ENCODE measurements around the gene CACNA1C. TPM values are rescaled to one million over a fixed set of nuclear protein-coding genes. Genes with fewer than 3 reads are reported as not detected.

Gene CACNA1C
- total RNA-seq, 2 donors from 2014 or later: 0.06 TPM; not detected in 1

GRCh38 chr12:2172491-2173214 lies 119.9 kb downstream of the CACNA1C start:
- Mint-ChIP-seq H3K4me1 (ENCODE audit: low read depth in 2 of 2) (no peaks in the 10 kb centered on the region), H3K9me3 (peaks cover 4% of the 10 kb centered on the region), H3K36me3 (peaks cover 3% of the 10 kb centered on the region), H3K27me3 (peaks cover 9 to 37% of the 10 kb centered on the region in 2 donors), H3K27ac (no peak overlapping the region), H3K4me3 (no peak overlapping the region)
- DNase-seq (ENCODE audit: low spot score) (no peak), ATAC-seq (no peak)

DNA sequence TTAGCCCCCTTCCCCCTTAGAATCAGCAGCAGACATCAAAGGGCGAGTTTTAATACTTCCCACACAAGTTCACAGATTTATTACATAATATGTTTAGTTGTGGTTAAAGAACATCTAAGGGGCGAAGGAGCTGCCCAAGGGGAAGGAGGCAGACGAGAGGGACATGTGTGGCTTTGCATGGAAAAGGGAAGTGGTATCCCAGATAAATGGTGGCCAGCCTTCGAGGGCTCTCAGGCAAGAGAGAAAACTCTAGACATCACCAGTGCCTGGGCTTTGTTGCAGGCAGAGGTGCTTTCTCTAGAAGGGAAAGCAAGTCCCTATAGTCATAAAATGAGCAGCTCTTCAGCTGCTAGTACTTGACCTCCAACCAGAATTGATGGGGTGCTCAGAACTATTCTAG lies 121.2 kb downstream of the CACNA1C start:
- H3K27ac Mint-ChIP-seq: no peak overlapping the region

DNA sequence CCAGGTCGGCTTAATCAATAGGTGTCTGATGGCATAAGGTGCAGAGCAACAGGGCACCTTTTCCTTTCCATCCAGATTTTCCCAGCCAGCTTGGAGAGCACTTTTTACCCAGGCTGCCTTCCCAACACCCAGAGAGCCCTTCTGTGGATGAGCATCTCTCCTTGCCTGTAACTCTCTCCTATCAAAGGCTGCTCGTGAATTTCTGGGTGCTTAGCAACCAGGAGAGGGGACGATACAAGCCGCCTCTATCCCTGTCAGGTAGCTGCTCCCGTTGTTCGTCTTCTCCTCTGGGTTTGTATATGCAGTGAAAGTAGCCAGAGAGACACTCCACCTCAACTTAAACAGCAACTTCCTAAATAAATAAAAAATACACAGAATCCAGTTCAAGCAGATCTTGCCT lies 124.2 kb downstream of the CACNA1C start:
- Mint-ChIP-seq H3K9me3 (no peaks in the 10 kb centered on the region), H3K36me3 (no peaks in the 10 kb centered on the region), H3K27me3 (peaks cover 19 to 49% of the 10 kb centered on the region in 2 donors), H3K27ac (no peak overlapping the region), H3K4me3 (no peak overlapping the region), H3K4me1 (ENCODE audit: low read depth in 2 of 2) (no peaks in the 10 kb centered on the region)
- DNase-seq (ENCODE audit: low spot score): no peak
- ATAC-seq: no peak

More for the DNA sequence above, 121.2 kb downstream of the CACNA1C start:
- Mint-ChIP-seq H3K4me1 (ENCODE audit: low read depth in 2 of 2) (no peaks in the 10 kb centered on the region), H3K4me3 (no peak overlapping the region), H3K9me3 (no peaks in the 10 kb centered on the region), H3K27me3 (peaks cover 12 to 42% of the 10 kb centered on the region in 2 donors), H3K36me3 (no peaks in the 10 kb centered on the region)
- no peak for ATAC-seq
- no peak for DNase-seq (ENCODE audit: low spot score)

- no peak overlapping the region for H3K27ac Mint-ChIP-seq
- no peaks in the 10 kb centered on the region for H3K36me3 Mint-ChIP-seq
- ATAC-seq: no peak
- H3K4me3 Mint-ChIP-seq: no peak overlapping the region
- no peaks in the 10 kb centered on the region for H3K4me1 Mint-ChIP-seq (ENCODE audit: low read depth in 2 of 2)
- peaks cover 19 to 43% of the 10 kb centered on the region in 2 donors for H3K27me3 Mint-ChIP-seq
- no peak for DNase-seq (ENCODE audit: low spot score)
- H3K9me3 Mint-ChIP-seq: no peaks in the 10 kb centered on the region
Observed at GRCh38 chr12:2177751-2178150, 125.0 kb downstream of the CACNA1C start.

DNA sequence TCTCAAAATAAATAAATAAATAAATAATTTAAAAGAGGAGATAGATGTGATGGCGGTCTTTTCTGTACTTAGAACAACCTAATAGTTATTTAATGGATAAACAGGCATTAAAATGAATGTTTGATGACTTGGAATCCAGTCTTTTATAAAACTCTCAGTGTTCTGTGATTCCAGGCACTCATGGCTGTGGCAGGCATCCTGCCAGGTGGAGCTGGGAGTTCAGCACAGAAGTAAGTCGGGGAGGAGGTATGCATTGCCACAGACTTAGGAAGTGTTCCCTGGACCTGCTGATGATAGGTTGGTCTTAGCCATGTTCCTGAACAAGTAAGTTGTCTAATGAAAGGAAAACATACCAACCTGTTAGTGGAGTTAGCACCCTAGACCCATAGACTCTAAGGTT lies 126.3 kb downstream of the CACNA1C start:
- no peak overlapping the region for H3K27ac Mint-ChIP-seq
- no peak for ATAC-seq
- no peaks in the 10 kb centered on the region for H3K36me3 Mint-ChIP-seq
- H3K4me1 Mint-ChIP-seq (ENCODE audit: low read depth in 2 of 2): no peaks in the 10 kb centered on the region
- peaks cover 19 to 42% of the 10 kb centered on the region in 2 donors for H3K27me3 Mint-ChIP-seq
- H3K9me3 Mint-ChIP-seq: no peaks in the 10 kb centered on the region
- H3K4me3 Mint-ChIP-seq: no peak overlapping the region
- no peak for DNase-seq (ENCODE audit: low spot score)

DNA sequence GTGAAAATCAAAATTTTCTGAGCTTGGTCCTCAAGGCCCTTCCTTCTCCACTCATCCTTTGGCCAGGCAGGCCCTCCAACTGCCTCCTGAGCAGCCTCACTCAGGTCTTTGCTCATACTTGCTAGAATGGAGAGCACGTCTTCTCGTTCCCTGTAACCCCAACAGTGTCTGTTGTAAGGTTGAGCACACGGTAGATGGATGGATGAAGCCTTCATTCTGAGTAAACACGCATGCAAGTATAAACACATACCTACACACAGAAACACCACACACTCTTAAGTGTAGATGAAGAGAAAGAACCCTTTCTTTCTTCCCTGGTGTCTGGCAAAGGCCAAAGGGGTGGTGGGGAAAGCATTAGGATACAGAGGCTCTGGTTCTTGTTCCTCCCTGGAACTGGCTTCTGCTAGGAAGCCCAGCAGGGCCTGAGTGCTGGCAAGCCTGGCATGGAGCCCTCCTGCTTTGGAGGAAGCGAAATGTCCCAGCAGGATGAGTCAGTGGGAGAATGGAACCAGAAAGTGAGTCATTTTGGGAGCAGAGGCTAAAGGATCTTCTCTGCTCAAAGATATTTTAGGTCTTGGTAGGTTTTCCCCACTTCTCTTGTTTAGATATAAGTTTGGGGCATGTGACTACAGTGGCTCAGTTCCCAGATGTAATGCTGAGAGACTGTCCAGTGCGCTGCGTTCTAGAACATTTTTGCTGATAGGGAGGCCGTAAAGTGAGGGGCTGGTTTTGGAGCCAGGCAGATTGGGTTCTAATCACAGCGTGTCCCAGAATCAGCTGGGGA lies 127.4 kb downstream of the CACNA1C start:
- H3K36me3 Mint-ChIP-seq: no peaks in the 10 kb centered on the region
- no peaks in the 10 kb centered on the region for H3K9me3 Mint-ChIP-seq
- peaks cover 0 to 4% of the 10 kb centered on the region in 2 donors for H3K4me1 Mint-ChIP-seq (ENCODE audit: low read depth in 2 of 2)
- DNase-seq (ENCODE audit: low spot score) (no peak), ATAC-seq (no peak)
- H3K27ac Mint-ChIP-seq: no peak overlapping the region
- H3K4me3 Mint-ChIP-seq: no peak overlapping the region
- H3K27me3 Mint-ChIP-seq: peaks cover 26 to 40% of the 10 kb centered on the region in 2 donors

- DNase-seq (ENCODE audit: low spot score): no peak
- Mint-ChIP-seq H3K9me3 (no peaks in the 10 kb centered on the region), H3K27ac (no peak overlapping the region), H3K4me3 (no peak overlapping the region), H3K4me1 (ENCODE audit: low read depth in 2 of 2) (peaks cover 0 to 4% of the 10 kb centered on the region in 2 donors), H3K36me3 (no peaks in the 10 kb centered on the region), H3K27me3 (peaks cover 30 to 34% of the 10 kb centered on the region in 2 donors)
- ATAC-seq: no peak
Observed at GRCh38 chr12:2180737-2181082, 127.9 kb downstream of the CACNA1C start.

DNA sequence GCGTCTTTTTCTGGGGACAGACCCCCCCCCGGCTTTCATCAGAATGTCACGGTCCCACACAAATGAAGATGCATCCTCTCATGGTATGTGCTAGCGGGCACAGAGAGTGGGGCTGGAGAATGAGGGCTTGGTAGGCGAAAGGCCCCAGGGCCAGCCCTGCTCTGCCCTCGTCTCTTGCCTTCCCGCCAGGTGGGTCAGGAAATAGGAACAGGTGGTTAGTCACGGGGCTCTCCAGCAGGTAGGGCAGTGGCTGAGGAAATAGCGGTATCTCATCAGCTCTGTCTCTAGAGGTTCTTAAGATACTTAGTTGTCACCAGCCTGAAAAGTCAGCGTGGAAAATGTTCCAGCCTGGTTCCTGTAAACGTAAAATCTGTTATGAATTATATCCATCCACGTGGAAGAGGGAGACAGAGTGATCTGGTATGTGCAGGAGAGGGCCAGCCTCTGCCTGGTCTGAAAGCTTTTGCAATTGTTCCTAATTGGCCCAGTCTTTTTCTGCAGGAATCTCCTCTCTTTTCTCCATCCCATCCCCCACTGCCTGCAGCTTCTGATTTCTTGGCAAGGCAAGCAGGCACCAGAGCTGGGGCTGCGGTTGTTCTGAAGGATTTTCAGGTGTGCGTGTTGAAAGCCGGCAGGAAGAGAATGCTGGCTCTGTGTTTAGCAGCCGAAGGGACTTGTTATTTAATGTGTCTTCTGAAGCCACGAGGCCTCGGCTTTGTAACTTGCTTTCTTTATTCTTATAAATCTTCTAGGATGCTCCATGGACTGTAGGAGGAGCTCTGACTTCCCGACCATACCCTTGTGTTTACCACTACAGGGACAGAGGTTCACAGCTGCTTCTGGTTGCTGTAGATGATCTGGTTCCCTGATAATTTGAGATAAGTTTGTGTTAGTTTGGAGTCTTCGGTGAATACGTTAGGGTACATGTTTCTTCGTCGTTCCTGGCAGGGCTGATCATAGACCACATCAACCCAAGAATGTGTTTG lies 131.1 kb downstream of the CACNA1C start:
- no peak overlapping the region for H3K27ac Mint-ChIP-seq
- peaks cover 0 to 4% of the 10 kb centered on the region in 2 donors for H3K4me1 Mint-ChIP-seq (ENCODE audit: low read depth in 2 of 2)

GRCh38 chr12:2185751-2186341 lies 133.1 kb downstream of the CACNA1C start:
- peaks cover 0 to 4% of the 10 kb centered on the region in 2 donors for H3K4me1 Mint-ChIP-seq (ENCODE audit: low read depth in 2 of 2)
- H3K27me3 Mint-ChIP-seq: peaks cover 14% of the 10 kb centered on the region in 2 donors
- H3K9me3 Mint-ChIP-seq: no peaks in the 10 kb centered on the region
- DNase-seq (ENCODE audit: low spot score) (no peak), ATAC-seq (no peak)
- no peak overlapping the region for H3K27ac Mint-ChIP-seq
- H3K36me3 Mint-ChIP-seq: no peaks in the 10 kb centered on the region
- H3K4me3 Mint-ChIP-seq: no peak overlapping the region

More for the DNA sequence above, 131.1 kb downstream of the CACNA1C start:
- ATAC-seq (peak in 1 of 2 donors; percentile 20), DNase-seq (ENCODE audit: low spot score) (no peak)
- Mint-ChIP-seq H3K27me3 (peaks cover 14 to 18% of the 10 kb centered on the region in 2 donors), H3K4me3 (no peak overlapping the region), H3K9me3 (no peaks in the 10 kb centered on the region), H3K36me3 (no peaks in the 10 kb centered on the region)

DNA sequence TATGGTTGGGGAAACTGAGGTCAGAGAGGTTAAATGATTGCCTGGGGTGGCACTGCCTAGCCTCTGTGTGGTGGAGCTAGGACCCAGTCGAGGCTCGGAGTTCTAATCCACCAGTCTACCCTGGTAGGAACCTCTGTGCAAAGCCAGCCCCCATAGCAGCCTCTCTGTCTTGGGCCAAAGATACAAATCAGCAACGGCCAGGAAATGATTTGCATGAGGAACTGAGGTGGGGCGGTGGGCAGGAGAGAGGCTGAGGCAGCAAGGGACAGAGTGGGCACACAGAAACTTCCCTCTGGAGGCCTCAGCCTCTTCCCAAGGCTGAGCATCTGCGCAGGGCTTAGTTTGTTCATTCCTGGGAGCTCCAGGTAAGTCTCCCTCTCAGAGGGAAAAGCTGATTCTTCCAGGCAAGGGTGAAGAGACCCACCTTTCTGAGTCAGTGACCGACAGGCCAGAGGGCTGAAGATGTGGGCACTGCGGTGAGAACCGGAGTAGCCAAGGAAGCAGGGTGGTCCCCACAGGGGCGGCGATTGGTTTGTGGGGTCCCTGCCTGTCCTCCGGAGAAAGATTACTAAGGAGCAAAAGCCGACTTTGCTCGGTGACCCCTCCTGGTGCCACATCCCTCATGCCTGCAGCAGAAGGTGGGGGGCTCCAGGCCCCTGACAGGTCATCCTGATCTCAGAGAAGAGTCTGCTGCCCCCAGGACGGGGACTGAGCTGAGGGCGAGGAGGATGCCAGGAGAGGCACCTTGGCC lies 134.6 kb downstream of the CACNA1C start:
- Mint-ChIP-seq H3K27me3 (peaks cover 7 to 10% of the 10 kb centered on the region in 2 donors), H3K27ac (peak overlapping the region in 1 of 2 donors; percentile 23), H3K4me1 (ENCODE audit: low read depth in 2 of 2) (peaks cover 0 to 4% of the 10 kb centered on the region in 2 donors), H3K9me3 (no peaks in the 10 kb centered on the region), H3K36me3 (no peaks in the 10 kb centered on the region), H3K4me3 (no peak overlapping the region)
- no peak for DNase-seq (ENCODE audit: low spot score)
- ATAC-seq: no peak

DNA sequence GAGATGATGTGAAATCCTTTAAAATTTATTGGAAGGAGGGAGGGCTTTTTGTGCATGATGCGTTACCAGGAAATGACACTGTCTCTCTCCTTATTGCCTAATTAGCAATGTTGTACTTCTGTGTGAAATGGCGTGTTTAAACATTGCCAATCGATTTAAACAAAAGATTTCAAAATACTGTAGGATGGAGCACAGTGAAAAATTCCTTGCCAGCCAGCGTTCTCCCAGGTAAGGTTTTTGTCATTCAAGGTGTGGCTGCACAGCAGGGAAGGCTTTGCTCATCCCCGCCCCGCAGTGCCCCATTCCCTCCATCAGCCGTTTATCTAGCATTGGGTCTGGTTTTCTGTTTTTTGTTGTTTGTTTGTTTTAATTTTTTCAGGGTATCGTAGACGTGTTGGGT lies 137.3 kb downstream of the CACNA1C start:
- peaks cover 6 to 7% of the 10 kb centered on the region in 2 donors for H3K27me3 Mint-ChIP-seq
- ATAC-seq (no peak), DNase-seq (ENCODE audit: low spot score) (no peak)
- H3K36me3 Mint-ChIP-seq: no peaks in the 10 kb centered on the region
- no peaks in the 10 kb centered on the region for H3K4me1 Mint-ChIP-seq (ENCODE audit: low read depth in 2 of 2)
- no peak overlapping the region for H3K27ac Mint-ChIP-seq
- H3K9me3 Mint-ChIP-seq: no peaks in the 10 kb centered on the region
- no peak overlapping the region for H3K4me3 Mint-ChIP-seq

GRCh38 chr12:2190896-2191533 lies 138.2 kb downstream of the CACNA1C start:
- Mint-ChIP-seq H3K4me3 (no peak overlapping the region), H3K27me3 (peaks cover 3 to 6% of the 10 kb centered on the region in 2 donors), H3K27ac (no peak overlapping the region), H3K4me1 (ENCODE audit: low read depth in 2 of 2) (no peaks in the 10 kb centered on the region), H3K36me3 (no peaks in the 10 kb centered on the region), H3K9me3 (no peaks in the 10 kb centered on the region)
- ATAC-seq (no peak), DNase-seq (ENCODE audit: low spot score) (no peak)

Data from natural killer cell treated with Interleukin-12 subunit alpha and Interleukin-12 subunit beta and Interleukin-15 and Interleukin-18, amount 100 ng/mL, for 72 hours (primary cell).